Measurements from ENCODE around the gene OR4D2. TPM values are rescaled to one million over a fixed set of nuclear protein-coding genes. Genes with fewer than 3 reads are reported as not detected.

The OR4D2 gene
- total RNA-seq, 1 donor from 2014 or later: not detected

DNA sequence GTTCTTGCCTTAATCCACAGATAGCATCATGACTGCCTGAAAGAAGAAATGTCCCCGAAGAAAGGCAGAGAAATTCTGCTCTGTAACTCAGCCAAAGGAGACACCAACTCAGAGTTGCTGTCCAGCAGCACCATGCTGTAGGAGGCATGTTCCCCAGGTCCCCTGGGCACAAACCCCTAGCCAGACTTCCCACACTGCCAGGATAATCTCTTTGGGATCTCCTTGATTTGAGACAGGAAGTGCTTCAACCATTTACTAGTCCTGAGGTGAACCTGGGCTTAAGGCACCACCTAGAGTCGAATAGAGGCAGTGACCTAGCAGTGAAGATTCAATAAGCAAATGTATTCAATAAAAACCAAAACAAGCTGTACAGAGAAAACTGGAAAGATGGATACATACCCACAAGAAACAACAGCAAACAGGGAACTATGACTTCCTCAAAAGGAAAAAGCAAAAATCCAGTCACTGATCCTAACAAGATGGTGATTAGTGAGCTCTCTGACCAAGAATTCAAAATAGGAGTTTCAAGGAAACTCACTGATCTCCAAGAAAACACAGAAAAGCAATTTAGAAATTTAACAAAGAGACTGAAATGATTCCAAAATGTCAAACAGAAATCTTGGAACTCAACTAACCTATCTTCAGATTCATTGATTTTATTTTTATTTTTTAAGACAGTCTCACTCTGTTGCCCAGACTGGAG, 5.7 kb downstream of the OR4D2 start:
- Mint-ChIP-seq H3K9me3 (ENCODE audit: low read depth) (no peaks in the 10 kb centered on the region), H3K27me3 (peaks cover 78% of the 10 kb centered on the region), H3K36me3 (ENCODE audit: insufficient read depth) (no peaks in the 10 kb centered on the region), H3K27ac (no peak overlapping the region), H3K4me1 (ENCODE audit: low read depth) (no peaks in the 10 kb centered on the region), H3K4me3 (ENCODE audit: low read depth) (no peak overlapping the region)
- TF ChIP-seq, protein P1, sequence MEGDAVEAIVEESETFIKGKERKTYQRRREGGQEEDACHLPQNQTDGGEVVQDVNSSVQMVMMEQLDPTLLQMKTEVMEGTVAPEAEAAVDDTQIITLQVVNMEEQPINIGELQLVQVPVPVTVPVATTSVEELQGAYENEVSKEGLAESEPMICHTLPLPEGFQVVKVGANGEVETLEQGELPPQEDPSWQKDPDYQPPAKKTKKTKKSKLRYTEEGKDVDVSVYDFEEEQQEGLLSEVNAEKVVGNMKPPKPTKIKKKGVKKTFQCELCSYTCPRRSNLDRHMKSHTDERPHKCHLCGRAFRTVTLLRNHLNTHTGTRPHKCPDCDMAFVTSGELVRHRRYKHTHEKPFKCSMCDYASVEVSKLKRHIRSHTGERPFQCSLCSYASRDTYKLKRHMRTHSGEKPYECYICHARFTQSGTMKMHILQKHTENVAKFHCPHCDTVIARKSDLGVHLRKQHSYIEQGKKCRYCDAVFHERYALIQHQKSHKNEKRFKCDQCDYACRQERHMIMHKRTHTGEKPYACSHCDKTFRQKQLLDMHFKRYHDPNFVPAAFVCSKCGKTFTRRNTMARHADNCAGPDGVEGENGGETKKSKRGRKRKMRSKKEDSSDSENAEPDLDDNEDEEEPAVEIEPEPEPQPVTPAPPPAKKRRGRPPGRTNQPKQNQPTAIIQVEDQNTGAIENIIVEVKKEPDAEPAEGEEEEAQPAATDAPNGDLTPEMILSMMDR (IDR thresholded peaks at IDR 0.05; ENCODE audit: unreplicated experiment): peak; percentile 45
- no peak for DNase-seq (ENCODE audit: low spot score, unreplicated experiment)

DNA sequence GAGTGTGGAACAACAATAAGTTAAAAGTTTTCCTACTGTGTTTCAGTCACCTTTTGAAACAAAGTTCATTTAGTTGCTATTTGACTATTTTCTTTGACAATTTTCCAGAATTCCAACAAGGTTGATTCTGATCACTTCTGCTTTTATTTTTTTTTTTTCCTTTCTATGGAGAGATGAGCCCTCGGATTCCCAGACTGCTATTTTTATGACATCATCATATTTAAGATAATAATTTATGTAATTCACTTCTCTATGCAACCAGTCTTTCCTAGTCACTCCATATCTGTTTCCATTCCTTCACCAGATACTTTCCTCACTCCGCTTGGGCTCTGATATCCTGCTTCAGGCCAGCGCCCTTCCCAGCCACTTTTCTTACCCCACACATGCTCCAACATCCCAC, 8.1 kb downstream of the OR4D2 start:
- no peak overlapping the region for H3K4me3 Mint-ChIP-seq (ENCODE audit: low read depth)

DNA sequence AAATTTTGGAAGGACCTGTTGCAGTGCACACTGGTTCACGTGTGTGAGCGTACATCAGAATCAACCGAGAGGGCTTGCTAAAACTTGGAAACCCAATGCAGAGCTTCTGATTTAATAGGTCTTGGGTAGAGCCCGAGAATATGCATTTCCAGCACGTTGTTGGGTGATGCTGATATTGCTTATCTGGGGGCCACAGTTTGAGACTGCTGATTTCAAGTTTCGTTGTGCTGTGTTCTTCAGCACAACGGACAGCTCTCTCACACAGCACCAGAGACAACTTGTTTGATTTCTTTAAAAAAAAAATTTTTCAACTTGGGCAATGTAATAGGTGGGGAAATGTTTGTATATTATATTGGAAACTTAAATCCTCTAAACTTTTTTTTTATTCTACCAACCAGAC, 9.4 kb downstream of the OR4D2 start:
- no peaks in the 10 kb centered on the region for H3K4me1 Mint-ChIP-seq (ENCODE audit: low read depth)
- TF ChIP-seq, protein P1 (IDR thresholded peaks at IDR 0.05; ENCODE audit: unreplicated experiment): no peak
- H3K9me3 Mint-ChIP-seq (ENCODE audit: low read depth): no peaks in the 10 kb centered on the region
- H3K27ac Mint-ChIP-seq: no peak overlapping the region
- no peak overlapping the region for H3K4me3 Mint-ChIP-seq (ENCODE audit: low read depth)
- no peak for DNase-seq (ENCODE audit: low spot score, unreplicated experiment)
- peaks cover 62% of the 10 kb centered on the region for H3K27me3 Mint-ChIP-seq
- no peaks in the 10 kb centered on the region for H3K36me3 Mint-ChIP-seq (ENCODE audit: insufficient read depth)

More for the DNA sequence above, 8.1 kb downstream of the OR4D2 start:
- no peak for DNase-seq (ENCODE audit: low spot score, unreplicated experiment)
- Mint-ChIP-seq H3K4me1 (ENCODE audit: low read depth) (no peaks in the 10 kb centered on the region), H3K27ac (no peak overlapping the region), H3K36me3 (ENCODE audit: insufficient read depth) (no peaks in the 10 kb centered on the region), H3K9me3 (ENCODE audit: low read depth) (no peaks in the 10 kb centered on the region), H3K27me3 (peaks cover 69% of the 10 kb centered on the region)
- TF ChIP-seq, protein P1 (IDR thresholded peaks at IDR 0.05; ENCODE audit: unreplicated experiment): no peak

DNA sequence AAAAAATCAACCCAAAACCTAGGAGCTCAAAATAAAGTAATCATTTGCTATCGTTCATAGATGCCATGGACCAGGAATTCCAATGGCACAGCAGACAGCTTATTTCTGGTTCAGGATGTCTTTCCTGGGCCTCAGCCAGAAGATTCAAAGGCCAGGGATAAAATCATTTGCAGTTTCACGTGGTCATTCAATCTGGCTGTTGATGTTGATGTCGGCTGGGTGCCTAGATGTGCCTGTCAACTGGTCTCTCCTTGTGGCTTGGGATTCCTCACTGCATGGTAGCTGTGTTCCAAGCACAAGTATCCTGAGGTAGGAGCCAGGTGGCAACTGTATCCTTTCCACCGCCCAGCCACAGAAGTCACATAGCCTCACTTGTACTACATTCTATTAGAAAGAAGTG, 15.0 kb downstream of the OR4D2 start:
- Mint-ChIP-seq H3K4me3 (ENCODE audit: low read depth) (no peak overlapping the region), H3K9me3 (ENCODE audit: low read depth) (no peaks in the 10 kb centered on the region), H3K27me3 (peaks cover 34% of the 10 kb centered on the region), H3K27ac (no peak overlapping the region), H3K36me3 (ENCODE audit: insufficient read depth) (no peaks in the 10 kb centered on the region), H3K4me1 (ENCODE audit: low read depth) (no peaks in the 10 kb centered on the region)
- DNase-seq (ENCODE audit: low spot score, unreplicated experiment): no peak
- TF ChIP-seq, protein P1 (IDR thresholded peaks at IDR 0.05; ENCODE audit: unreplicated experiment): no peak

DNA sequence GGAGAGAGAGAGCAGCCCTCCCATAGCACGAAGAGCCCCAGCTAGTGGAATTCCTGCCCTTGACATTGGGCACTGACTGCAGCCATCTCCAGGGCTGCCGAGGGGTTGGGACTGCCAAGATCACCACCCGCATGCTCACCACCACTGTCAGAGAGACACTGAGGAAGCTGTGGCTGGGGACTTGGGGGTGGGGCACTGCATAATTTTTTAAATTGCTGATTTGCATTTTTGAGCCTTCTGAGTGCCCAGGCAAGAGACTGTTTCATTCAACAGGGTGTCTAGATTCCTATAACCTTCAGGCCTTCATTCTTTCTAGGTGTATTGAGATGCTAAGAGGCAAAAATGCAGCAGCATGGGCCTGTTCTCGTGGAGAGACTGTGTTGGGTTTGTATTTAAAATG, 16.7 kb downstream of the OR4D2 start:
- H3K4me3 Mint-ChIP-seq (ENCODE audit: low read depth): no peak overlapping the region
- no peak for DNase-seq (ENCODE audit: low spot score, unreplicated experiment)
- no peak overlapping the region for H3K27ac Mint-ChIP-seq
- H3K4me1 Mint-ChIP-seq (ENCODE audit: low read depth): no peaks in the 10 kb centered on the region
- H3K27me3 Mint-ChIP-seq: peaks cover 36% of the 10 kb centered on the region
- H3K9me3 Mint-ChIP-seq (ENCODE audit: low read depth): no peaks in the 10 kb centered on the region
- no peaks in the 10 kb centered on the region for H3K36me3 Mint-ChIP-seq (ENCODE audit: insufficient read depth)
- TF ChIP-seq, protein P1 (IDR thresholded peaks at IDR 0.05; ENCODE audit: unreplicated experiment): no peak
